CD4-positive, alpha-beta T cell treated with Interleukin-17A for 4 hours (primary cell): Measurements from ENCODE around the gene IDH3A.
A peak's percentile ranks its signal among the peaks of the same experiment; 100 is the strongest.
"Not testable (repeated sequence)": the region's sequence is repeated elsewhere in the genome, so short reads cannot be mapped to it uniquely, and the experiment has no call there.

Experiments
- DNase-seq: peaks from one replicate; pipeline ENCODE4 v3.0.0-alpha.2; 2020; ENCODE audit warnings: mixed read lengths

Gene IDH3A

GRCh38 chr15:78129751-78130287 lies 19.3 kb upstream of the IDH3A start:
- no peak for DNase-seq

DNA sequence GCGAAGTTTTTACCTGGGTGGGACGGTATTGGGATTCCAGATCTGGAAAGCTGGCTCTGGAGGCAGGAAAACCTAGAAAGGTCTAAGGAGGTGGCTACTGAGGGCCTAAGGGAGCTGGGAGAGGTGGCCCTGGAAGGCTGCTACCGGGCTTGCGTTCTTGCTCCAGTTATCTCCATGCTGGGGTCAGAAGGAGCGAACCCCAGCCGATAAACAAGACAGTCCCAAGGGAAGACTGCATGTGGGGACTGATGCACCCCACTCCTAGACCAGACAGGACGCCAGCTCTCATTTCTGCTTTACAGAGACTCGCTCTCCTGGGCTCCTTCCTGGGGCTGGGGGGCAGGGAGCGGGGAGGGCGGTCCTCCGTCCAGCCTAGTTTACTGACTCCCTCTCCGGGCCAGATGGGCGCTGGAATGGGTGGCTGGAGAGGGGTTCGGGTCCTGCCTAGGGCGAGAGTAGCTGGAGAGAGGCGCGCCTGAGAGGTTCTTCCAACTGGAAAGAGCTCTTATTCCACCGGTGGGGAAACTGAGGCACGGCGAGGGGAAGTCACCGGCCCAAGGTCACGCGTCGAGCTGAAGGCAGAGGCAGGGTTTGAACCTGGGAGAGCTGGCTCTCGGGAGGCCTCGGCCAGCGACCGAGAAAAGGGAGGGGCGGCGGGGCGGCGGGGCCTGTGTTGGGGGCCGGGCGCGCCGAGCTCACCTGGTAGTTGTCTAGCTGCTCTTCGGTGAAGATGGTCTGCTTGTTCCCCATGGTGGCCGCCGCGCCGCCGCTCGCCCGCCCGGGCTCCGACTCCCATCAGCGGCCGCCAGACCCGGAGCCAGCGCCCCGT lies 18.5 kb upstream of the IDH3A start:
- peak; percentile 27 for DNase-seq

DNA sequence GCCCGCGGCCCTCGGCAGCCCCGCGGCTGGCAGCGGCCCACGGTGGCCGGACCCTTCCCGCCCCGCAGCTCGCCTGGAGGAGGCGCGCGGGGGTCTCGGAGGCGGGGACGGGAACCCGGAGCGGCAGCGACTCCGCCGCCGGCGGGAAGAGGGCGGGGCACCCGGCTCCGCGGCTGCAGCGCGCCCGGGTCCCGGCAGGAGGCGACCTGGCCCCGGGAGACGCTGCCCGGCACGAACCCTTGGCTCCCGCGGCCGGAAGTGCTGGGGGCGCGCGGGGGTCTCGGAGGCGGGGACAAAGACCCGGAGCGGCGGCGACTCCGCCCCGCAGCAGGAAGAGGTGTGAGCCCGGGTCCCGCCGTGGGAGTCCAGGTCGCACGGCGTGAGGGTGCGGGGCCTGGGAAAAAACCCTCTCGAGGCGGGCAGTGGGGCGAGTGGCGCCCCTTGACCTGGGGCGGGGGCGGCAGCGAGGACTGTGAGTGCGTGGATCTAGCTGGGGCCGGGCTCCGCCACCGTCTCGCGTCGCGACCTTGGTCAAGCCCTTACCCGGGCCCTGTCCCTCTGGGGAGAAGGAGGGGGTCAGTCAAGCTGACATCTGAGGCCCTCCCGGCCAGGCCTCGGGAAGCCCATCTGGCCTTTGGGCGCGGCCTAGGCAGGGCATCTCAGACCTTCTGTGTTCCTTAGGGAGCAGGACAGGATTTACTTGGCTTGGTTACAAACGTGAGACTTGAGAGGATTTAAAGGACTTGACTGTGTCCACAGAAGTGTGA lies 17.7 kb upstream of the IDH3A start, which contains the start of gene CIB2:
Gene CIB2 (minus strand): TSS at position 151 of the 767 bp plus-strand sequence. CDS start 230 bp downstream, outside the sequence.
- peak; percentile 83 for DNase-seq

GRCh38 chr15:78133801-78134200 lies 15.4 kb upstream of the IDH3A start:
- DNase-seq = no peak

DNA sequence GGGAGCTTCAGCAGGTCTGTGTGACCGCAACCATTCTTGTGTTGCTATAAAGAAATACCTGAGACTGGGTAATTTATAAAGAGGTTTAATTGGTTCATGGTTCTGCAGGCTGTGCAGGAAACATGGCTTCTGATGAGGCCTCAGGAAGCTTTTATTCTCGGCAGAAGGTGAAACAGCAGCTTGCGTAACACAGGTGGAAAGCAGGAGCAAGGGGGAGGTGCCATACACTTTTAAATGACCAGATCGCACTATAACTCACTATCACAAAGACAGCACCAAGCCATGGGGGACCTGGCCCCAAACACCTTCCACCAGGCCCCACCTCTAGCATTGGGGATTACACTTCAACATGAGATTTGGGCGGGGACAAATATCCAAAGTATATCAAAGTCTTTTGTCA lies 9.6 kb upstream of the IDH3A start:
- no peak for DNase-seq

GRCh38 chr15:78140292-78140691 lies 8.9 kb upstream of the IDH3A start:
- no peak for DNase-seq

DNA sequence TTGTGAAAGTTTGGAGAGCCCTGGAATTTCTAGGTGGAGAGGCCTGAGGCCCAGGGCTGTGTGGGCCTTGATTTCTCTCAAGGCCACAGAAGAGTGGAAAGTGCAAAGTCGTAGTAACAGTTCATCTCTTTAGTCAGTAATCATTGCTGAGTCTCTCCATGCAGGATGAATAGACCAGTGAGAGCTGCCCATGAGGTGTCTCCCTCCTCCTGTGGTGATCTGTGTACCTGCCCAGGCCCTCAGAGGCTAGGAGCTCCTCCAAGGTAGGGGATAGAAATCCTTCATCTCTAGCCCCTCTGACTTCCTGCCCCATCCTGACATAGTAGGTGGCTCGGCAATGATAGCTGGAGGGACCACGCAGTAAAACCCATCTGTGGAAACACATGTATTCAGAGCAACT lies 6.8 kb upstream of the IDH3A start:
- no peak for DNase-seq

GRCh38 chr15:78146425-78147154 lies 2.6 kb upstream of the IDH3A start:
- no peak for DNase-seq

DNA sequence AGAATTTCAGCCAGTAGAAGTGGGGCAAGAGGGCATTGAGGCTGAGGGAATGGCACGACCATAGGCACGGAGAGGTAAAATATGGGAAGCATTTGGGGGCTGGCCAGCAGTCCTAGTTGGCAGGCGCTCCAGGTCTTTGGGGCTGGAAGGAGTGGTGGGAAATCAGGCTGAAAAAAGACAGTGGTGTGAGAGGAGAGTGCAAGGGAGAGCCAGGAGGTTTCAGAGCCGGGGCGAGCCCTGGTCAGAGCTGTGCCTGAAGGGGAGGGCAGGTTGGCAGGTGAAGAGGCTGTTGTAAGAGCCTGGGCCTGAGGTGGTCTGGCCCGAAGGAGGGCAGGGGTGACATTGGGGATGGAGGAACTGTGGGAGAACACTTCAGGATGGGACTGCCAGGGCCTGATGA lies 1.6 kb upstream of the IDH3A start:
- DNase-seq = no peak

GRCh38 chr15:78148392-78149067 lies 632 bp upstream of the IDH3A start:
- DNase-seq = peak; percentile 31

DNA sequence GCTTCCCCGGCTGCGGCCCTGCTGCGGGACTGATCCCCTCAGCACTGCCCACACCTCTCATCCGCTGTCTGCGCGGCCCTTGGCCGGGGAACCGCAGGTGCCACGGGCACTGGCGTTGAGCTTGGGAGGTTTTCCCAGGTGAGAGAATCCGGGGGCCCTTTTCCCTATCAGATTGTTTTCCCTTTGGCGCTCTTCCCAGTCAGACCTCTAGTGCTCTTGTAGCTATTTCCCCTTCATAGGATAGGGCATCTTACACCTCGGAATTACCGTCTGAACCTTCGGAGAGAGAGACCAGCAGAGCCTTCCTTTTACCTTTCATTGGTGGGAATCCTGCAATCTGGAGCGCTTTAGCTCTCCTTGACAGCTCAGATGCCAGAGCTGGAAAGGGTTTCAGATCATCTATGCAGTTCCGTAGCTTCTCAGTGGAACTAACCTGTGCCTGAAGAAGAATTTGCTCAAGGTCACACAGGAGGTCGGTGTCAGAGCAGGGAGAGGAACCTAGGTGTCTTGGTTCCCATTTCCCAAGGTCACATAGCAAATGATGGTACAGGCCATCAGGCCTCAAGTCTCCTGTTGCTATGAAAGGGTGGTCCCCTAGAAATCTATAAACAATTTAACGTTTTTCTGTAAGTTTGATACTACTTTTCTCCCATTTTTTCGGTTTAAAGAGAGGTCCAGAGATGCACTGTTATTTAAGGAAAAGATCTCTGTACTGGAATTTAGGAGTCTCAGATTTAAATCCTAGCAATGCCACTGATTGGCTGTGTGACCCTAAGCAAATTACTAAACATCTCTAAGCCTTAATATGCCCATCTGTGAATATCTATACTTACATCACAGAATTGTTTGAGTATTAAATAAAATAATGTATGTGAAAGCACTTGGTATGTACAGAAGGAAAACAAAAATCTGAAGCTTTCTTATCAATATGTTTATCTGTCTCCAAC lies 916 bp downstream of the IDH3A start:
- no peak for DNase-seq

DNA sequence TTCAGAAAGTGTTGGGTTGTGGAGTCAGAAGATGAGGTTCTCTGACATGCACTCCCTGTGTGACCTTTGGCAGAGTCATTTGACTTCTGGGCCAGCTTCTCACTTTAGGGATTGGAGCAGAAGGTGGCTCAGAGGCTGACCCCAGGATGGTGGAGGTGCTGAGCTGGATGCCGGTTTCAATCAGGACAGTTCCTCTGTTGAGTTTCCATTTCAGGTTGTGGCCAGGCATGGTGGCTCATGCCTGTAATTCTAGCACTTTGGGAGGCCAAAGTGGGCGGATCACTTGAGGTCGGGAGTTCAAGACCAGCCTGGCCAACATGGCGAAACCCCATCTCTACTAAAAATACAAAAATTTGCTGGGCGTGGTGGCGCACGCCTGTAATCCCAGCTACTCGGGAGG lies 1.9 kb downstream of the IDH3A start:
- DNase-seq = not testable (repeated sequence)

- no peak for DNase-seq
Measured at GRCh38 chr15:78154955-78155354, 5.8 kb downstream of the IDH3A start.

DNA sequence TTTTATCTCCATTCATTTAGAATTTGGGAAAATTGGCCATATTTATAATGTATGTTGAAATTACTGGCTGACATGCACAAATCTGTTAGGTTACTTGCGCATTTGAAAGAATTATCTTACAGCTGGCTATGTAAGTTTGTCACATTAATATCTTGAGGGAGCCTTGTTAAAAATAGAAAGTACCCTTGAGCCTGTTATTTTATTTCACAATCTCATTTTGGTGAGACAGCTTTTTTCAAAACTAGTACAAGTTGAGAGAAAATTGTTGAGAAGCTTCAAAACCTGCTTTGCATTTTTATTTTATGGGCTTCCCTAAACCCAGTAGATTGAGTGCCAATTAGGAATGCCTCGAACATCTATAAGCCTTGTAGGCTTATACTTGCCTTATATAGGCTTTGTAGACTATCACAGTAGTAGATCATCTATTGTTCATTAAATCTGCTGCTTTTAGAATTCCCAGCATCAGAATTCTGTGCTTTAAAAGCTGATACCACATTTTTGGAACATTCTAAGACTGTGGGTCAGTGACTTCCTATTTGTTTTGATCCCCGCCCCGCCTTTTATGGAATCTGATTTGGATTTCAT lies 6.3 kb downstream of the IDH3A start:
- DNase-seq = no peak

GRCh38 chr15:78156653-78157052 lies 7.5 kb downstream of the IDH3A start:
- no peak for DNase-seq

DNA sequence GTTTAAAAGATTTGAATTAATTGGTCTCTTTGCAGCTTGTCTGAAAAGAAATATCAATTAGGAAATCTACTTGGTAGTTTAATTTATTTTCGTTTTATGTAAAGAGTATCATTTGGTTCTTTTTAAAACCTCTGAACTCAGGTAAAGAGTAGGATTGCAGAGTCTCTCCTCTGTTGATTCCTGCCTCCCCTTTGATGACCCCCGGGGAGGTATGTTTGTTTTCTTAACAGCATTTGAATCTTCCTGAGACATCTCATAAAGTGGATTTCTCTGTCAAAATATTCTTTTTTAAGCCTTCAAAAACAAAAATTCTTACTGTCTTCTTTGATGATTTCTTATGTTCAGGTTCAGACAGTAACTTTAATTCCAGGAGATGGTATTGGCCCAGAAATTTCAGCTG lies 8.0 kb downstream of the IDH3A start:
- DNase-seq = no peak

GRCh38 chr15:78159395-78159794 lies 10.2 kb downstream of the IDH3A start:
- DNase-seq = no peak

DNA sequence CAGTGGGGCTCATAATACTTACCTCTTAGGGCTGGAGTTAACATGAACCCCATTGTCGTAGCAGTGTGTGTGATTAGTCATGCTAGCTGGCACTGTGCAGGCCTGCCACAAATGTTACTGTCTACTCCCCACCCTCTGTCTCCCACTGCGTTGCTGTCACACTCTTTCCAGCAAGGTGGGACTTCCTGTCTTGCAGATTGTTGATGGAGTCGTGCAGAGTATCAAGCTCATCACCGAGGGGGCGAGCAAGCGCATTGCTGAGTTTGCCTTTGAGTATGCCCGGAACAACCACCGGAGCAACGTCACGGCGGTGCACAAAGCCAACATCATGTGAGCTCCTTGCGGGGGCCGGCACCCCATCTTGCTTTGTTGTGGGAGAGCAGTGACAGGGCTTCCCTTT lies 12.9 kb downstream of the IDH3A start:
- DNase-seq = peak; percentile 15

GRCh38 chr15:78164010-78164409 lies 14.8 kb downstream of the IDH3A start:
- no peak for DNase-seq

GRCh38 chr15:78167227-78167888 lies 18.2 kb downstream of the IDH3A start:
- peak; percentile 16 for DNase-seq
